HG03439 (cell line): Measurements from ENCODE around the gene BNC2.

Experiments used
- ATAC-seq: cut with Tn5 transposase; IDR thresholded peaks from one replicate; pipeline ENCODE4 v1.9.1; 2021; ENCODE audit warnings: mild to moderate bottlenecking, moderate library complexity; ENCODE audit not compliant: unreplicated experiment

The BNC2 gene

GRCh38 chr9:16651446-16651964 is 219.0 kb downstream of the BNC2 start:
- no peak for ATAC-seq

GRCh38 chr9:16645970-16646369 is 224.5 kb downstream of the BNC2 start:
- no peak for ATAC-seq

GRCh38 chr9:16642421-16643109 is 227.9 kb downstream of the BNC2 start:
- ATAC-seq, result no peak

- ATAC-seq, result no peak
Observed at GRCh38 chr9:16640649-16641048, 229.8 kb downstream of the BNC2 start.

- ATAC-seq, result no peak
Observed at GRCh38 chr9:16639644-16640043, 230.8 kb downstream of the BNC2 start.

GRCh38 chr9:16637911-16638310 is 232.6 kb downstream of the BNC2 start:
- ATAC-seq, result no peak

- no peak for ATAC-seq
Observed at GRCh38 chr9:16637218-16637617, 233.3 kb downstream of the BNC2 start.

GRCh38 chr9:16633794-16634193 is 236.7 kb downstream of the BNC2 start:
- no peak for ATAC-seq

- no peak for ATAC-seq
Observed at GRCh38 chr9:16628413-16628812, 242.1 kb downstream of the BNC2 start.

- no peak for ATAC-seq
Observed at GRCh38 chr9:16627967-16628366, 242.5 kb downstream of the BNC2 start.

- no peak for ATAC-seq
Observed at GRCh38 chr9:16627521-16627920, 242.9 kb downstream of the BNC2 start.

- ATAC-seq, result no peak
Observed at GRCh38 chr9:16626577-16627130, 243.8 kb downstream of the BNC2 start.

GRCh38 chr9:16625811-16626210 is 244.7 kb downstream of the BNC2 start:
- no peak for ATAC-seq

GRCh38 chr9:16625161-16625631 is 245.3 kb downstream of the BNC2 start:
- ATAC-seq, result no peak

GRCh38 chr9:16624744-16625117 is 245.7 kb downstream of the BNC2 start:
- no peak for ATAC-seq

- ATAC-seq, result no peak
Observed at GRCh38 chr9:16623989-16624743, 246.3 kb downstream of the BNC2 start.

- no peak for ATAC-seq
Observed at GRCh38 chr9:16622541-16622940, 247.9 kb downstream of the BNC2 start.

GRCh38 chr9:16619914-16620520 is 250.5 kb downstream of the BNC2 start:
- ATAC-seq, result no peak

GRCh38 chr9:16619402-16619801 is 251.1 kb downstream of the BNC2 start:
- ATAC-seq, result no peak

GRCh38 chr9:16618524-16618923 is 251.9 kb downstream of the BNC2 start:
- ATAC-seq, result no peak

GRCh38 chr9:16616686-16617085 is 253.8 kb downstream of the BNC2 start:
- ATAC-seq, result no peak
